ENCODE measurements around the gene KIF6.
A peak's percentile ranks its signal among the peaks of the same experiment; 100 is the strongest.
"Not testable (repeated sequence)": the region's sequence is repeated elsewhere in the genome, so short reads cannot be mapped to it uniquely, and the experiment has no call there.

KIF6 gene

DNA sequence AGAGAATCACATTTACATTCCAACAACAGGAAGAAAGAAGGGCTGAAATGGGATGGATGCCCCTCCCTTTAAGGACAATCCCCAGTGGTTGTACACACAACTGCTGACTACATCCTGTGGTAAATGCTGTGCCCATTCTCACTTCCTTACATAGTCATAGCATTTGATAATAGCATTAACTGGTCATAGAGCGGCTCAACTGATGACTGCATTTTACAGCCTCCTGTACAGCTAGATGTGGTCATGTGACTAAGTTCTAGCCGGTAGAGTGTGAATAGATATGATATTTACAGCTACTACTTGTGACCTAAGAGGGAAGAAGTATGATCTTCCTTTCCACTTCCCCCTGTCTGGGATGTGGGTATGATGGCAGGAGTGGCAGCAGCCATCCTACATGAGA lies 435.7 kb downstream of the KIF6 start:
- H3K27me3 ChIP-seq (ENCODE audit: insufficient read depth, poor library complexity, severe bottlenecking) = no peaks in the 10 kb centered on the region
- TF ChIP-seq SPI1 (IDR thresholded peaks at IDR 0.05; ENCODE audit: borderline replicate concordance, low read depth) (no peak), POLR2AphosphoS5 (IDR thresholded peaks at IDR 0.05; ENCODE audit: low read depth) (no peak), GABPA (IDR thresholded peaks at IDR 0.05; ENCODE audit: low read depth) (no peak)
- TF ChIP-seq, protein P1, sequence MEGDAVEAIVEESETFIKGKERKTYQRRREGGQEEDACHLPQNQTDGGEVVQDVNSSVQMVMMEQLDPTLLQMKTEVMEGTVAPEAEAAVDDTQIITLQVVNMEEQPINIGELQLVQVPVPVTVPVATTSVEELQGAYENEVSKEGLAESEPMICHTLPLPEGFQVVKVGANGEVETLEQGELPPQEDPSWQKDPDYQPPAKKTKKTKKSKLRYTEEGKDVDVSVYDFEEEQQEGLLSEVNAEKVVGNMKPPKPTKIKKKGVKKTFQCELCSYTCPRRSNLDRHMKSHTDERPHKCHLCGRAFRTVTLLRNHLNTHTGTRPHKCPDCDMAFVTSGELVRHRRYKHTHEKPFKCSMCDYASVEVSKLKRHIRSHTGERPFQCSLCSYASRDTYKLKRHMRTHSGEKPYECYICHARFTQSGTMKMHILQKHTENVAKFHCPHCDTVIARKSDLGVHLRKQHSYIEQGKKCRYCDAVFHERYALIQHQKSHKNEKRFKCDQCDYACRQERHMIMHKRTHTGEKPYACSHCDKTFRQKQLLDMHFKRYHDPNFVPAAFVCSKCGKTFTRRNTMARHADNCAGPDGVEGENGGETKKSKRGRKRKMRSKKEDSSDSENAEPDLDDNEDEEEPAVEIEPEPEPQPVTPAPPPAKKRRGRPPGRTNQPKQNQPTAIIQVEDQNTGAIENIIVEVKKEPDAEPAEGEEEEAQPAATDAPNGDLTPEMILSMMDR (IDR thresholded peaks at IDR 0.05; ENCODE audit: insufficient read depth, low read length) = no peak
- TF ChIP-seq, protein P2, sequence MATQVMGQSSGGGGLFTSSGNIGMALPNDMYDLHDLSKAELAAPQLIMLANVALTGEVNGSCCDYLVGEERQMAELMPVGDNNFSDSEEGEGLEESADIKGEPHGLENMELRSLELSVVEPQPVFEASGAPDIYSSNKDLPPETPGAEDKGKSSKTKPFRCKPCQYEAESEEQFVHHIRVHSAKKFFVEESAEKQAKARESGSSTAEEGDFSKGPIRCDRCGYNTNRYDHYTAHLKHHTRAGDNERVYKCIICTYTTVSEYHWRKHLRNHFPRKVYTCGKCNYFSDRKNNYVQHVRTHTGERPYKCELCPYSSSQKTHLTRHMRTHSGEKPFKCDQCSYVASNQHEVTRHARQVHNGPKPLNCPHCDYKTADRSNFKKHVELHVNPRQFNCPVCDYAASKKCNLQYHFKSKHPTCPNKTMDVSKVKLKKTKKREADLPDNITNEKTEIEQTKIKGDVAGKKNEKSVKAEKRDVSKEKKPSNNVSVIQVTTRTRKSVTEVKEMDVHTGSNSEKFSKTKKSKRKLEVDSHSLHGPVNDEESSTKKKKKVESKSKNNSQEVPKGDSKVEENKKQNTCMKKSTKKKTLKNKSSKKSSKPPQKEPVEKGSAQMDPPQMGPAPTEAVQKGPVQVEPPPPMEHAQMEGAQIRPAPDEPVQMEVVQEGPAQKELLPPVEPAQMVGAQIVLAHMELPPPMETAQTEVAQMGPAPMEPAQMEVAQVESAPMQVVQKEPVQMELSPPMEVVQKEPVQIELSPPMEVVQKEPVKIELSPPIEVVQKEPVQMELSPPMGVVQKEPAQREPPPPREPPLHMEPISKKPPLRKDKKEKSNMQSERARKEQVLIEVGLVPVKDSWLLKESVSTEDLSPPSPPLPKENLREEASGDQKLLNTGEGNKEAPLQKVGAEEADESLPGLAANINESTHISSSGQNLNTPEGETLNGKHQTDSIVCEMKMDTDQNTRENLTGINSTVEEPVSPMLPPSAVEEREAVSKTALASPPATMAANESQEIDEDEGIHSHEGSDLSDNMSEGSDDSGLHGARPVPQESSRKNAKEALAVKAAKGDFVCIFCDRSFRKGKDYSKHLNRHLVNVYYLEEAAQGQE (IDR thresholded peaks at IDR 0.05; ENCODE audit: insufficient replicate concordance, low read depth) = no peak
- no peak overlapping the region for H3K27ac ChIP-seq (replicated peaks)
- DNase-seq (ENCODE audit: low read depth in 1 of 2, low spot score in 1 of 2) = no peak
- no peak overlapping the region for H3K4me3 ChIP-seq (replicated peaks; ENCODE audit: insufficient read depth, low read length)

DNA sequence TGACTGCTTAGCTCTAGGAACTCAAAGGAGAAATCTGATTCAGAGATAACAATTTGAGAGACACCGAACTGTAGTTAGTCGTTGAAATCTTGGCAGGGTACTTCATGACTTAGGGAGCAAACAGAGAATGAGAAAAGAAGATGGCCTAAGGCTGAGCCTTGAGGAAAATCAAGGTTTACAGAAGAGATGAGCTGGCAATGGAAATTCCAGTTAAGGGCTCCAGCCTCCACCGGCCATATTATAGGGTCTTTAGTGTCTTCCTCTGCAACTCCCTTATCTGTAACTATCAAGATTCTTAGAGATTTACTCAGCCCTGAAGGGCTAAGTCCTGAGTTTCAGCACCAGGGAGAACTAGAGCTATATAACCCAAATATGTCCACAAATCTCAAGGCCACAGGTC lies 437.6 kb downstream of the KIF6 start:
- H3K27ac ChIP-seq (replicated peaks) = no peak overlapping the region
- TF ChIP-seq SPI1 (IDR thresholded peaks at IDR 0.05; ENCODE audit: borderline replicate concordance, low read depth) (no peak), POLR2AphosphoS5 (IDR thresholded peaks at IDR 0.05; ENCODE audit: low read depth) (no peak), GABPA (IDR thresholded peaks at IDR 0.05; ENCODE audit: low read depth) (no peak)
- TF ChIP-seq, protein P1 (IDR thresholded peaks at IDR 0.05; ENCODE audit: insufficient read depth, low read length) = no peak
- TF ChIP-seq, protein P2 (IDR thresholded peaks at IDR 0.05; ENCODE audit: insufficient replicate concordance, low read depth) = no peak
- DNase-seq (ENCODE audit: low read depth in 1 of 2, low spot score in 1 of 2) = no peak
- H3K27me3 ChIP-seq (ENCODE audit: insufficient read depth, poor library complexity, severe bottlenecking) = no peaks in the 10 kb centered on the region
- no peak overlapping the region for H3K4me3 ChIP-seq (replicated peaks; ENCODE audit: insufficient read depth, low read length)

DNA sequence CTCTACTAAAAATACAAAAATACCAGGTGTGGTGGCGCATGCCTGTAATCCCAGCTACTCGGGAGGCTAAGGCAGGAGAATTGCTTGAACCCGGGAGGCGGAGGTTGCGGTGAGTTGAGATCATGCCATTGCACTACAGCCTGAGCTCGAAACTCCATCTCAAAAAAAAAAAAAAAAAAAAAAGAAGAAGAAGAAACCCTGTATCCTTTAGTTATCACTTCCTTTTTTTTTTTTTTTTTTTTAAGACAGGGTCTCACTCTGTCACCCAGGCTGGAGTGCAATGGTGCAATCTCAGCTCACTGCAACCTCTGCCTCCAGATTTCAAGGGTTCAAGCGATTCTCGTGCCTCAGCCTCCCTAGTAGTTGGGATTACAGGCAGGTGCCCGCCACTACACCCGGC lies 438.6 kb downstream of the KIF6 start:
- TF ChIP-seq SPI1 (IDR thresholded peaks at IDR 0.05; ENCODE audit: borderline replicate concordance, low read depth) = peak; percentile 48; the same call in 1 of the 2 replicates
- H3K27me3 ChIP-seq (ENCODE audit: insufficient read depth, poor library complexity, severe bottlenecking); H3K4me3 ChIP-seq (replicated peaks; ENCODE audit: insufficient read depth, low read length); DNase-seq (ENCODE audit: low read depth in 1 of 2, low spot score in 1 of 2); H3K27ac ChIP-seq (replicated peaks): not testable (repeated sequence)

DNA sequence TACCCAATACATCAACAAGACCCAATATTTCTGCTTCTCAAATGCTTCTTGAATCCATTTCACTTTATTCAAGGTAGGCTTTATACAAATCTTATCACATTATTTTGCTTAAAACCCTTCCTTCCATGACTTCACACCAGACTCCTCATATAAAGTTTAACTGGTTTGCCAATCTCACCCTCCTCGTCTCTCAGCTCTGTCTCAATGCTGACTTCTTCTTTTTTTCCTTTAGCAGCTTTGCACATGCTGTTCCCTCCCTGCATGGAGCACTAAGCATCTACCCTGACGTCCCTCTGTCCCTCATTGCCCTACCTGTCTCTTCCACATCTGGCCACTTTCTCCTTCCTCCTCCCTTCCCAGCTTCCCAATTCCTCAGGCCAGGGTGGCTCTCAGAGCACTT lies 442.4 kb downstream of the KIF6 start:
- DNase-seq (ENCODE audit: low read depth in 1 of 2, low spot score in 1 of 2) = peak in 1 of 2 experiments; percentile 34
- H3K4me3 ChIP-seq (replicated peaks; ENCODE audit: insufficient read depth, low read length) = no peak overlapping the region
- H3K27me3 ChIP-seq (ENCODE audit: insufficient read depth, poor library complexity, severe bottlenecking) = no peaks in the 10 kb centered on the region
- no peak overlapping the region for H3K27ac ChIP-seq (replicated peaks)
- TF ChIP-seq GABPA (IDR thresholded peaks at IDR 0.05; ENCODE audit: low read depth) (no peak), SPI1 (IDR thresholded peaks at IDR 0.05; ENCODE audit: borderline replicate concordance, low read depth) (peak; percentile 74)

DNA sequence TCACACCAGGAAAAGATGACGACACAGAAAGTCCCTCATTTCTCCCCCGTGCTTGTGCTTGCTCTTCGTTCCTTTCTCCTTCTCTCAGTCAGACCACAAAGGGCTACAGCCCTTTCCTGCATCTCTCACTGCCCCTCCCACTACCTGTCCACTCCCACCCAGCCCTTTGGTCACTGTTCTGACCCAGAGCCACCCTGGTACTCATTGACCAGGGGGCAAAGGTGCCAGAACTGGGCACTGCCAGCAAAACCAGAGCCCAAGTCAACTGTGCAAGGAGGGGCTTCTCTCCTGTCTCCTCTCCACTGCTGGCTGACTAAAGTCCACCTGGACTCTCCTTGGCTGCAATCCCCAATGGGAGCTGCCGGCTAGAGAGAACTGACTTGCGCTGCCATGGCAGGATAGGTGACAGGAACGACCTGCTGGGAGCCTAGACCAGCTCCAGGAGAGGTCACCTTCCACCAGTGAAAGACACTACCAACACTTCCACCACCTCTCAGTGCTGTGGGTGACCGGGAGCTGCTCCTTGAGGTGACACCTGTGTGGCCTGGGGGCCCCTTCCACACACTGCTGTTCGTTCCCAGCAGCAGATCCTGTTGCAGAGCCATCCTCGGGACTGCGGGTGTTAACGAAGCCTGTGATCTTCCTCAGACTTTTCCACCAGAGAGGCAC lies 443.8 kb downstream of the KIF6 start:
- no peak for DNase-seq (ENCODE audit: low read depth in 1 of 2, low spot score in 1 of 2)
- H3K27me3 ChIP-seq (ENCODE audit: insufficient read depth, poor library complexity, severe bottlenecking) = no peaks in the 10 kb centered on the region

More for the DNA sequence above, 443.8 kb downstream of the KIF6 start:
- TF ChIP-seq POLR2AphosphoS5 (IDR thresholded peaks at IDR 0.05; ENCODE audit: low read depth) = no peak
- TF ChIP-seq, protein P2 (IDR thresholded peaks at IDR 0.05; ENCODE audit: insufficient replicate concordance, low read depth) = no peak
- TF ChIP-seq, protein P1 (IDR thresholded peaks at IDR 0.05; ENCODE audit: insufficient read depth, low read length) = no peak
- TF ChIP-seq GABPA (IDR thresholded peaks at IDR 0.05; ENCODE audit: low read depth) = no peak
- no peak for TF ChIP-seq SPI1 (IDR thresholded peaks at IDR 0.05; ENCODE audit: borderline replicate concordance, low read depth)
- Histone ChIP-seq H3K27ac (replicated peaks) (no peak overlapping the region), H3K4me3 (replicated peaks; ENCODE audit: insufficient read depth, low read length) (no peak overlapping the region)
